Dedifferentiated amniotic fluid mesenchymal stem cell (primary cell): ENCODE results near the gene MRRF.
A peak's percentile ranks its signal among the peaks of the same experiment; 100 is the strongest.

Source experiments
- DNase-seq: peaks from one replicate; pipeline ENCODE4 v3.0.0-alpha.2; 2016; ENCODE audit errors: extremely low spot score

The MRRF gene, protein sequence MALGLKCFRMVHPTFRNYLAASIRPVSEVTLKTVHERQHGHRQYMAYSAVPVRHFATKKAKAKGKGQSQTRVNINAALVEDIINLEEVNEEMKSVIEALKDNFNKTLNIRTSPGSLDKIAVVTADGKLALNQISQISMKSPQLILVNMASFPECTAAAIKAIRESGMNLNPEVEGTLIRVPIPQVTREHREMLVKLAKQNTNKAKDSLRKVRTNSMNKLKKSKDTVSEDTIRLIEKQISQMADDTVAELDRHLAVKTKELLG

DNA sequence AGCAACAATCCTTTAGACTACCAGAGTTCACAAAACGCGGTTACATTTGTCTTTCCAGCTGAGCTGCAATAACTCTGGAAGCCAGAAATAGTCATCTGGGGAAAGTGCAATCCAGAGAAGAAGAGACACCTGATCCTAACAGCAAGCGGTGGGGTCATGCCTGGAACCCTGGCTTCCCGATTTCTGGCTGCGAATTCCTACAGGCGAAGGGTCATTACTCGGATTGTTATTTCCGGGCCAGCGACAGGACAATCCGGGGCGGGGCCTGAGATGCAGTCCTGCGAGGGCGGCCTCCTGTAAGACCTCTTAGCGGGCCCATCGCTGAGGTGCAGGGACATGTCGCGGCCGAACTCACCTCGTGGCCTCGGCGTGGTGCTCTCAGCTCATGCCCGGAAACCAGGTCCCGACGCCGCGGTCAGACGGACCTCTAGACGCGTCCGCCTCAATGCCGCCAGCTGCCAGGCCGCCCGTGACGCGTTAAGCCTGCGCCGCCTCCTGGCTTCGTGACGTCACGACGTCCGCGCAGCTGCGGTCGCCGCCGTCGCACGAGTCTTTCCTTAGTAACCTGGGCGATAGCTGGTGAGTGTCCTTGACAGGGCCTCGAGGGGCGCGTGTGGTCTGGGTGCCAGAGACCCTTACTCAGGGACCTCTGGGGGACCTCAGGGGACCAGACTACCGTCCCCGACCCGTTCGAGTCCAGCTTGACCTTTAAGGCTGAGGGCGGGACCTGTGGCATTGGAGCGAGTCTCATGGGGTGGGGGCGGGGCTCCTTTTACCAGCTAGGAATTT is at the start of gene MRRF, which contains the start of gene RBM18:
MRRF (plus strand) TSS at position 523 of the 789 bp plus-strand sequence. CDS start 6,010 bp downstream, outside the sequence.
RBM18 (minus strand) TSS at position 481 of the 789 bp plus-strand sequence. CDS start 3,348 bp downstream, outside the sequence.
- peak; percentile 79 for DNase-seq

DNA sequence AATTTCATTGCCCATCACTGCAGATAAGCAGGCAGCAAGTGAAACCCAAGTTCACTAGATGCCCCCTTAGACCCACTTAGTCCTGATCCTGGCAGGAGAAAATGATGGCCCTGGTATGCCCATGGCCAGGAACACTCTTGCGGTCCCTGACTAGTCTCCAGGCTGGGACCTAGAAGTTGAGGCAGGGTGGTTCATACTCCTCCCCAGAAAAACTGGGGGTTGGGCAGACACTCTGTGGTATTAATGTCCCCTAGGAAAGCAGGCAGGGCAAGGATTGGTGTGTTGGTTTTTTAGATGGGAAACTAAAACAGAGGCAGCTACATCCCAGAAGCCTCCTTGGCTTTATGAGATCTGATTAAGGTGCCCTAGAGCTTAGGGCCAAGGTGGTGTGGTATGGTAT is 49.0 kb upstream of the MRRF start:
- no peak for DNase-seq

DNA sequence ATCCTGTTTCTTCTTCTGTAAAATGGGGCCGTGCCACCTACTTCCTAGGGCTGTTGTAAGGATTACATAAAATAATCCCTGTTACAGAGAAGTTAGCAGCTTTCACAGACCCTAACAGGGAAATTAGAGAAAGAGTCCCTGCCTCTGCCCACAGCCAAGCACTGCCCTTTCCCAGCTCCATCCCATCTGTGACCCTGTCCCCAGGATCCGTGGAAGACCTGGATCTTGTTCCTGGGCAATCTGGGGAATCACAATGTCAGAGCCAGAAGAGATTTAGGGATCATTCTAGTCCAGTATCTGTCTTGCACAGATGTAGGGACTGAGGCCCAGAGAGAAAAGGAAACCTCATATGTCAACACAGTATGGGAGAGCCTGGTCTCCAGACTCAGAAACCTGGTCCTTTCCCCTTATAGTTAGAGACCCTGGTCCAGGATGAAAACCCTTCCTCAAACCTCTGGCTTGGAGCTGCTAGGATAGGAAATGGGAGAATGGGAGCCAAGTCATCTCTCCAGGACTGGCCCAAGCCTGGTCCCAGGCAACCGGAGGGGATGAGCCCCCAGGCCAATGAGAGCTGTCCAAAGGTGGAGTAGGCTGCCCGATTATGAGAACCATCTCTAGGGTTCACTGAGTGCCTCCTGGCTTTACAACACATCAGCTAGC is 48.4 kb upstream of the MRRF start:
- no peak for DNase-seq

DNA sequence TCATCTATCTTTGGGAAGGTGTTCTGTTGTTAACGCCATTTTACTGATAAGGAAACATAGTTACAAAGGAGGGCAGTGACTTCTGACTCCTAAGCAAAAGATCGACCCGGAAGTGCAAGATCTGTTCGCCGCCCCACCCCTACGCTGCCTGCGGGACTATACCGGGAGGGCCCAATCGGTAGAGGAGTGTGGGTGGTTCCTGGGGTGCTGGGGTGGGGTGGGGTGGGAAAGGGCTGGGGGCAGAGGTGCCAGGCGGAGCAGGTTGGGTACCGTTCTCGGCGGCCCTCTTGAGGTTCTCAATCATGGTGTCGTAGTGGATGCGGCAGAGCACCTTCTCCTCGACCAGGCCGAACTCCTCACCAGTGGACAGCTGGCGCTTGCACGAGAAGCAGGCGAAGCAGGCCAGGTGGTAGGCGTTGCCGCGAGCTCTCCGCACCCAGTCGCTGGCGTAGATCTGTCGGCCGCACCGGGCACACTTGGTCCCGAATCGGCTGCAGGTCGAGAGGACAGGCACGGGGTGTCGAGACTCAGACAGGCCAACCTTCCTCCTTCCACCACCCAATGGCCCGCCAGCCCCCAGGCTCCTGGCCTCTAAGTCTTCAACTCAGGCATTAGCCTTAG is 47.8 kb upstream of the MRRF start:
- no peak for DNase-seq

DNA sequence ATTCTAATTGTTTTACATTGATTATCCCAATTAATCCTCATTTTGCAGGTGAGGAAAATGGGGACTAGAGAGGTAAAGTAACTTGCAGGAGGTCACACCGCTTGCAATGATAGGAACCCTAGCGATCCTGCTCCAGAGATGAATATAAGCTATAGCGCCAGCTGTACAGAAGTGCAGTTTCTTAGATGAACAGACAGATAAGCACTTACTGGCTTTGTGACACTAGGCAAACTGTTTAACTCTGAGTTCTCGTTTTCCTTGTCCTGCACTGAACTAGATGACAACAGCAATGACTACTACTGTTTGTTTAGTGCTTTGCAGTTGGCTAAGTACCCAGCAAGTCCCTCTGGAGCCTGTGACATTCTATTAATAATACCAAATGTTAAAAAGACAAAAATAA is 47.0 kb upstream of the MRRF start:
- DNase-seq: no peak

DNA sequence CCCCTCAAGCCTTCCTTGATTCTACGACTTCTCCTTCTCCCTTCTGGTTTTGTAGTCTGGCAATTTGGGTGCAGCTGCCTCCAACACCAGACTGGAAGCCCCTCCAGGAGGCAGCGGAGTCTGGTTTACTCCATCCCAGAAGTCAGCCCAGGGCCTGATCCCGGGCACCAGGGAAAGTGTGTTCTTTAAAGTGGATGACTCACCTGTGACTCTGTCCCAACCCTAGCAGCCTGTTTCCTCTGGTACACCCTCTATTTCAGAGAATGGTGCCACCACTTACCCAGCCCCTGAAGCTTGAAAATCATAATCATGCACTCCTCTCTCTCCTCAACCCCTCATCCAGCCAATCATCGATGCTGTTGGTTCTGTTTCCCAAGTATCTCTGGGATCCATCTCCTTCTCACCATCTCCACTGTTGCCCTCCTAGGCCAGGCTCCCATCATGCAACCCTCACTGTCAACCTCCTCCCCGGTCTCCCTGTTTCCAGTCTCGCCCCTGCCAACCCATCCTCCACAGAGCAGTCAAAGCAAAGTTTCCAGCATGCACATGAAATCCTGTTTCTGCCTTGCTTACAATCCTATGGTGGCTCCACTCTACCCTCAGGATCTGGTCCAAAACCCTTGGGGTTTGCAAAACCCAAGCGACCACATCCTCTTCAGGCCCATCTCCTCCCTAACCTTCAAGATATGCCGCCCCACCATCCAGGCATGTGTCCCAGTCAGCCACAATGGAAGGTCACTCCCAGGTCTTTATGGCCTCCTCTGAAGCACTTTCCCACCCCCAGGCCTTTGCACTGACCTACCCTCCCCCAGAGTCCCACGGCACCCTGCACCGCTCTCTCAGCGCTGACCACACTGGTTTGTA is 46.4 kb upstream of the MRRF start:
- DNase-seq: no peak

DNA sequence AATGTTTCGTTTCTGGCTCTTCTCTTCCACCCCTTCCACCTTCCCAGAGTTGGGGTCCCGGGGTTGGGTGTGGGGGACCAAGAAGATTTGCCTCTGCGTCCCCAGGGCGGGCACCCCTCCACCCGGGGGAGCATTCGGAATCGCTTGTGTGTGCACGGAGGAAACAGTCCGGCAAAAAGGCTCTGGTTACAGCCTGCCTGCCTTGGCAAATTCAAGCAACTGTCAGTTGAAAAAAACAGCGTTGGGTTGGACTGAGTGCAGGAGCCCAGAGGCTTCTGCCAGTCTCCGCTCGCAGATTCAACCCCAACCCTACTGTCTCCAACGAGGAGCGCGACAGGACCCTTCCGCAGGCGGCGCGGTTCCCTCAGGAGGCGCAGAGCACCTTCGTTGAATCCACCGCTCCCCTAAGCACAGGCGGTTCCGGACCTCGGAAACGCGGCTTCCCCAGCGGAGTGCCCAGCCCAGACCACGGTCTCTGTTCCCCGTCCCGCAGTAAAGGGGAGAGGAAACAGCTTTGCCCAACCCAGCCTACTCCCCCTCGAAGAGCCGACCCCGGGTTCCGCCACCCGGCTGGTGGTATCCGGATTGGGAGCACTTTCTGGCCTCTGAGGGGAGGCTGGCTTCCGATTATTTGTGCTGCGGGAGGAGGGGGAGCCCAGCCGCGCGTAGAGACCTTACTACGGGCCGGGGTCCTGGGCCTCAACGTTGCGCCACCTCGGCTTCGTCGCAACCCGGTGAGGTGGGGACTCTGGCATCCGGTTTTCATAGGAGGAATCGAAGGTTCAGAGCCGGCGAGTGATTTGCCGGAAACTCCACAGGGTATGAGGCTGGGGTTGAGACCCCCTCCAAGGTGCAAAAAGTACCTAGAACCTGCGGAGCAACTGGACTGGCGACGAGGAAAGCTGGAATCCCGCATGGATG is 45.5 kb upstream of the MRRF start:
- DNase-seq: no peak

DNA sequence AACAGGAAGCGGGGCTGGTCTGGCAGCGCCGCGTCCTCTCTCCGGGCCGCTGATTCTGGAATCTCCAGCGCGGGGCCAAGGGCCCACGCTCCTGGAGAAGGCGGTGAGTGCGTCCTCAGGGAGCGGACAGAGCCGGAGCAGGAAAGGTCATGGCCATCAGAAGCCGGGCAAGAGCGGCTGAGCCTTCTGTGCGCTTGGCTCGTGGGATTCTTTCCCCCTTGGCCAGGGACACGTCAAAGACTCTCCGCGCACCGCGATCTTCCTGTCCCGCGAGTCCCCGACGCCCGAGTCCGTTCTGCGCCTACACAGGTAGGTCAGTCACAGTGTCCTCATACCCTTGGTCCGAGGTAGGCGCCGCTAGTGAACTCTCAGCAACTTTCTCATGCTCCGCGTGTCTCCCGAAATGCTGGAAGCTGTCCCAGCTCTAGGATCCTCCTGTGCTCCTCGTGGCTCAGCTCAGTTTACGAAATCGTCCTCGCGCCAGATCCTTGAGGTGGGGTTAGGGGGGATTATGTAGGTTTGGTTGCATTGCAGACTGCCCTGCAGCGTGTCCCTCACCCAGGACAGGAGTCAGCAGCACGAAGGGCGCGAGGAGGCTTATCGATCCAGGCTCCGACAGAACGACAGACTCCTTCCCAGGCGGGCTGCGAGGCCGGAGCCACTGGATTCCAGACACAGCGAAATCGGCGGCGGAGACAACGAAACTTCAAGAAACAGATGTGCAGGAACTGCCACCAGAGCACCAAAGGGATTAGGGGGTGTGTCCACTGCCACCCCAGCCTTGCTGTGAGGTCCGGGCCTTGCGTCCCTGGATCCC is 44.6 kb upstream of the MRRF start:
- DNase-seq: no peak

DNA sequence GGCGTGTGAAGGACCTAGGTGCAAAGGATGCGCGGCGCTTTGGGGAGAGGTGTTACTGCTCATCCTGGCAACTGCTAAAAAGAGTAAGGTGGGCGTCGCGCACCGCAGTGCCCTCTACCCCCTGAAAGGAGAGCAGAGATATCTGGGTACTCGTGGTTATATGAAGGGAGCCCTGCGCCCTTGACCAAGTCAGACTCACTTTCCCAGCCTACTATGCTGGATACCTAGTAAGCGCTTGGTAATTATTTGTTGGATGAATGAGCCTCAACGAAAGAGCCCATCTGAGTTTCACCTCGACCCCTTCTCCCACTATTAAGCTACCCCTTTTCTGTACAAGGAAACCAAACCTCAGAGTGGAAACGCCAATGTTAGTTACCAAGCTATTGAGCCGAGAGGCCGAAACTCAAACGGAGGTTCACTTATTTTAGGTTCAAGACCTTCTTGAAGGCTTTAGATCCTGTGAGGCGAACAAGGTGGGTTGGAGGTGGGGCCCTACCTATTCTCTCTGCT is 44.0 kb upstream of the MRRF start:
- no peak for DNase-seq

DNA sequence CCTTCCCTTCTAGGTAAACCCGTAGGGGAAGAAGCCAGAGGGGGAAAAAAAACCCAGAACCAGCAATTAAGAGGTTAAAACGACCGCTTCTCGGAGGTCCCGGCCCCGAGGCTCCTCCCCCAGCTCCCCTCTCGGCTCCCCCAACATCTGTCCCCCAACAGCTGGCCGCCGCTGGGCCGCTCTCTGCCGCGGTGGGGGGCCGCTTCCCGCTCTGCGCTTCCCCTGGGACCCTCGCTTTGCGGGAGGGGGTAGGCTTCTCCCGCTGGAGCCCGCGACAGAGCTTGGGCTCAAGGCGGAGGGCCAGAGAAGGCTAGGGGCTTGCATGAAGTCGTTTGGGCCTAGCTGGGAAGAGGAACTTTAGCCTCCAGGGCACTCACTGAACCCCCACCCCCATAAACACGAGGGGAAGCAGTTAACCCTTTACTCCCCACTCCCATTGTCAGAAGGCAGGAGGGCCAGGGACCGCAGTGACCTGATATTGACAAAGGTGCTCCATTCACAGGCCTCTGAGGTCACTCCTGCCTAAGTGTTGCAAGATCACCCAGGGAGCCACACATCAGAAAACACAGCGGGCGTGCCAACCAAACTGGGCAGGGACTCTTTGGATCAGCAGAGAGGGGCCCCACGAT is 43.4 kb upstream of the MRRF start:
- DNase-seq: no peak

DNA sequence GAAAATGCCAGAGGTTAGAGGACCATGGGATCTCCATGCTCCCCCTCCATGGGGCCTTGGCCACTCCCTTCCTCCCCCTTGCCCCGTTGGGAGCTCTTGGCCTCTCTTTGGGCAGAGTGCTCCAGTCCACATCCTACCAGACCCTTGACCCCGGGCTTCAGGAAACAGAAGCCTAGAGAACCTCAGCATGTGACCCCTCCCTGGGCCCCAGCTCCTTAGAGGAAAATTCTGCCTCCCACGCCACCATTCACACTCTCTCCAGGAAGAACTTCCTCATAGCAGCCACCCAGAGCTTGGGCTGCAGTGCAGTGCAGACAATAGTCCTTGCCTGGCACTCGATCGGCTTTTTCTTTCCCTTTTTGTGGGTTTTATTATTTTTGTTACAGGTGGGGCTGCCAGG is 41.9 kb upstream of the MRRF start:
- no peak for DNase-seq

DNA sequence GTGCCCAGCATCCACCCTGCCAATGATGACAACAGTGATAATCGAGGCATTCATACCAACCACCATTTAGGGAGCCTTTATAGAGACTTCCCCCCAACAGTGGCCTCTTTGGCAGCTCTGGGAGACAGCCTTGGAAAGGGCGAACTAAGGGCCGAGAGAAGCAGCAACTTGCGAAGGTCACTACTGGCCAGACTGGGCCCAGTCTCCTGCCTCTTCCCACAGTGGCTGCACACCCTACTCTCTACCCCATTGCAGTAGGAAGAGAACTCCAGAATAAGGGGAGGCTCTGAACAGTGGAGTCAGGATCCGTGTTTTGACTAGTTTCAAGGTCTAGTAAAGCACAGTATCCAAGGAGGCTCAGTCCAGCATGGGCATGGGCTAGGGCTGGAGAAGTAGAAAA is 41.2 kb upstream of the MRRF start:
- no peak for DNase-seq

DNA sequence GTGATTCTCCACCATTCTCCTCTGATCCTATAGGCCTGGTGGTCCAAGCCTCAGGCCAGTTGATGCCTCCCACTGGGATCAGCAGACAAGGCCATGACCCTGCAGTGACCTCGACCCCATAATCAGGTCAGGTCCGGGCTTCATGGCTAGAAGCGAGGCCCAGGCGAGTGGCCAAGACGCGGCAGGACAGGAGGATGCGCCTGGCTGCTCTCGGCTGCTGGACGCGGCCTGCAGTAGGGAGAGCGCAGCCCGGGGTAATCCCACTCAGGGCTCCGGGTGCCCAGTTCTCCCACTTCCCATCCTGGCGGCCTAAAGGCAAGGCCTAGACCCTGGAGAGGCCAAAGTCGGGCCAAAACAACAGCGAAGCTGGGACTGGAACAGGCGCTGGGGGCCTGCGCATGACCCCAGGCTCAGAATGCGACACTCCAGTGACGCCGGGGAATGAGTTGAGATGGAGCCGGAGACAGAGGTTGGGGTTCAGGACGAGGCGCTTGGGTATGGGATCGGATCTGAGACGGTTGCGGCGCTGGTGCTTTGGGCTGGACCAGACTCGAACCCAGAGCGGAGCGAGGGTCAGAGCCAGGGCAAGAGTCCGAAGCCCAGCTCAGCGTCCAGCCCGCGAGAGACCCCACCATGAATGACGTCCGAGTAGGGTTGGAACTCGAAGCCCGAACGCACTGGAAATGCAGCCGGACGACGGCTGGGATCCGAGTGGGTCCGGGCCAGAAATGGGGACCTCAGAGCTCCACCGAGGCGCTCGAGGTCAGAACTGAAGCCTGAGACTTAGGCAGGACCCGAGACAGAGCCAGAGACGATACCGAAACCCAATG is 39.2 kb upstream of the MRRF start:
- no peak for DNase-seq

DNA sequence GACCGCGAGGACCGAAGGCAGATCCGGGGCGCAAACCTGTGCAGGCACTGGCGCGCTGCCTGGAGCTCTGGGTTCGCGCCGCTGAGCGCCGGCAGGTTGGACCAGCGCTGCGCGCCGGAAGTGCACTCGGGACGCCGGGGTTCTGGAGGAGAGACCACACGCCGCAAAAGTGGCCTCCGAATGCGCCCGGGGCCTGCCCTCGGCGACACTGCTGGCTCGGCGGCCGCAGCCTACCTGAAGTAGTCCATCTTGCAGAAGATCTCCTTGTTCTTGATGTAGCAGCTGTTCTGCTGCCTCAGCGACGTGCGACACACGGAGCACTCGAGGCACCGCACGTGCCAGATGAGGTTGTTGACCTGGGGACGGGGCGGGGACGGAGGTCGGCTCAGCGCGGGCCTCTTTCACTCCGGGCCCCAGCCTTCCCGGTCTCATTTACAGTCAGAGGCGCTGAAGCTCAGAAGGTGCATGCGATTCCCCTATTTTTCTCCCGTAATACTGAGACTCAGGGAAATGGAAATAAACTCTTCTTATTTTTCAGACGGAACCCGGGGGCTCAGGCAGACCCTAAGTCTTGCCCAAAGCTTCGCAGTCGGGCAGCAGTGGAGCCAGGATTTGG is 38.4 kb upstream of the MRRF start:
- no peak for DNase-seq

DNA sequence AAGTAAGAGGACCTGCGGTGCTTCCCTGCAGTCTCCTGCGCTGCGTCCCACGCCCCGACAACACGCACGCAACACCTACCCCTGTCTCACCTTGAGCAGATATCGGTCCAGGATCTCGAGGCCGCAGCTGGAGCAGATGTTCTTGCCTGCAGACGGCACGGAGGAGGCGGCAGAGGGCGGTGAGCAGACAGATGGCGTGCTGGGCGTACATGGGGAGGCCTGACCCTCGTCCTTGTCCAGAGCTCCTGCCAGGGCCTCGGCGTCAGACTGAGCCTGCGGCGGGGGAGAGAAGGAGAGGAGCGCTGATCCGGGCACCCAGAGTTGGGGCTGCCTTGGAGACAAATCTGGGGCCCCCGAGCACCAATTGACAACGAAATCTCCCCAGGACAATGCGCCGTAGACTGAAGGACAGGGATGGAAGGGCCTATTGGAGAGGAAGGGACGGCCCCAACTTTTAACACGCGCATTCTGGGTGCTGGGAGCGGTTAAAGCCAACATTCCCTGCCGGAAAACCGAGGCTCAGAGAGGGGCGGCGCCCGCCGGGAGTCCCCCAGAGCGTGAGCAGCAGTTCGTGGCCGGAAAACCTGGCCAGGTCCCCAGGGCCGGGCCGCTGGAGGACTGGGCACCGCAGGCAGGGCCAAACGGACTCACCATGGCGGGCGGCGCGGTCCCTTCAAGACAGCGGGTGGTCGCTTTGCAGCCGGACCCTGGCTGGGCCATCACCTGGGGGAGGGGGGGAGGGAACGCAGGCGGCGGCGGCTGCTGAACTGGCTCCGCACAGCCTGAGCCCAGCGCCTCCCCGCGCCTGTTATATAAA is 37.7 kb upstream of the MRRF start:
- DNase-seq: no peak

DNA sequence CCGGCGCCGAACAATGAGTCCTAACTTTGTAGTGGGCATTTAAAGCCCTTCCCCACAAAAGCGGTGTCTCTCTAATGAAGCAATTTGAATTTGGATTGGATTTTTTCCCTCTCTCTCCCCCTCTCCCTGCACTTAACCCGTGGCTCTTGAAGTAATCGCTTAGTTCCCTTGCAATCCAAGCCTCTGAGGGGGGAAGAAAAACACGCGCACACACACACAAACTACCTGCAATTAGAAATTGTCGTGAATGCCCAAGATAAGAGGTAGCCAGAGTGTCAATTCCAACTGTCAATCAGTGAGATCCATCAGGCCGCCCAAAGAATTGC is 37.1 kb upstream of the MRRF start:
- DNase-seq: no peak

DNA sequence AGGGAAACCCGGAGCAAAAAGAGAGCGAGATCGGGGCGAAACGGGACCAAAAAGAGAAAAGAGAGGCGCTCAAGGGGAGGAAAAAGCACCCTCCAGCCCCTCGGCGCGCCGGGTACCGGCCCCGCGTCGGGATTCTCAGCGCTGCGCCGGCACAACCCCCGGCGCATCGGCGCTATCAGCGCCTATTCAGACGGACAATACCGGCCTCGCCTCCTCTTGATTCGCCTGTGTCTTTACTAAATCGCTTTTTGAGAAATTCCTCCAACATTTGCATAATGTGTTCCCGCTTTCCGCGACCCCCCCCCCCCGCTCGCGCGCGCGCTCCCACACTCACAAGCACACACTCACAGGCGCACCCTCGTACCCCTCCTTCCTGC is 36.5 kb upstream of the MRRF start:
- DNase-seq: no peak
